Astrocyte of the spinal cord (primary cell): ENCODE data around the gene FUOM.

Experiments
- DNase-seq: peaks from one replicate; pipeline ENCODE4 v3.0.0; 2011; ENCODE audit warnings: low read depth, low spot score
- H3K4me3 ChIP-seq: 2 replicates; pipeline ENCODE4 v1.5.1; 2011; ENCODE audit warnings: low read depth, mild to moderate bottlenecking, low read length, moderate library complexity
- CTCF ChIP-seq: IDR thresholded peaks from 2 replicates; pipeline ENCODE4 v1.5.1; 2012; ENCODE audit warnings: low read depth, mild to moderate bottlenecking, low read length, inconsistent platforms
- in situ Hi-C: cut with HindIII; loops from 2 replicates; pipeline ENCODE4 v1.10.0; 2017; ENCODE audit warnings: low sequenced_read_pairs

FUOM gene

DNA sequence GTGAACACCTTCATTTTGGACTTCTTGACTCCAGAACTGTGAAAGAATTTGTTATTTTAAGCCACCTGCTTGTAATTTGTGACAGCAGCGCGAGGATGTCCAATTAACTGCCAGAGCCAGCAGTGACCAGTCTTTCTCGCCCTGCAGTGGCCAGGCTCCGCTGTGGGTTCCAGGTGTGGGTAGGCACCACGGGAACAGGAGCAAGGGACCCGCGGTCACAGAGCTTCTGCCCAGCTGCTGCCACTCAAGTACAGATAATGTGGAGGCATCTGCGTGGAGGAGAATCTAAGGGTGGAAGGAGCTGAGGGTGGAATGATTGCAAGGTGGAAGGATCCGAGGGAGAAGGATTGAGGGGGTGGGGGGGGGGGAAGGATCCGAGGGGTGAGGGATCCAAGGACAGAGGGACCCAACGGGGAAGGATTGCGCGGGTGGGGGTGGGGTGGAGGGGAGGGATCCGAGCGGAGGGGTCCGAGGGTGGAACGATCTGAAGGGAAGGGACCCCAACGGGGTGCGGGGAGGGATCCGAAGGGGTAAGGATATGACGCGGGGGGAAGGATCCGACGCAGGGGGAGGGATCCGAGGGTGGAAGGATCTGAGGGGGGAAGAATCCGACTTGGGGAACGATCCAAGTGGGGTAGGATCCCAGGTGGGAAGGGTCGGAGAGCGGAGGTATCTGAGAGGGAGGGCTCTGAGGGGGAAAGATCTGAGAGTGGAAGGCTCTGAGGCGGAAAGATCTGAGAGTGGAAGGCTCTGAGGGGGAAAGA is 24.7 kb downstream of the FUOM start:
- in situ Hi-C loops = no loop called here
- no peak for TF ChIP-seq CTCF
- no peak for DNase-seq

GRCh38 chr10:133329491-133330202 is 28.2 kb downstream of the FUOM start:
- peak; percentile 86 for DNase-seq
- peak; percentile 93 for TF ChIP-seq CTCF
- in situ Hi-C loops = no loop called here
- H3K4me3 ChIP-seq = no peak overlapping the region

More for the DNA sequence above, 24.7 kb downstream of the FUOM start:
- H3K4me3 ChIP-seq = no peak overlapping the region

DNA sequence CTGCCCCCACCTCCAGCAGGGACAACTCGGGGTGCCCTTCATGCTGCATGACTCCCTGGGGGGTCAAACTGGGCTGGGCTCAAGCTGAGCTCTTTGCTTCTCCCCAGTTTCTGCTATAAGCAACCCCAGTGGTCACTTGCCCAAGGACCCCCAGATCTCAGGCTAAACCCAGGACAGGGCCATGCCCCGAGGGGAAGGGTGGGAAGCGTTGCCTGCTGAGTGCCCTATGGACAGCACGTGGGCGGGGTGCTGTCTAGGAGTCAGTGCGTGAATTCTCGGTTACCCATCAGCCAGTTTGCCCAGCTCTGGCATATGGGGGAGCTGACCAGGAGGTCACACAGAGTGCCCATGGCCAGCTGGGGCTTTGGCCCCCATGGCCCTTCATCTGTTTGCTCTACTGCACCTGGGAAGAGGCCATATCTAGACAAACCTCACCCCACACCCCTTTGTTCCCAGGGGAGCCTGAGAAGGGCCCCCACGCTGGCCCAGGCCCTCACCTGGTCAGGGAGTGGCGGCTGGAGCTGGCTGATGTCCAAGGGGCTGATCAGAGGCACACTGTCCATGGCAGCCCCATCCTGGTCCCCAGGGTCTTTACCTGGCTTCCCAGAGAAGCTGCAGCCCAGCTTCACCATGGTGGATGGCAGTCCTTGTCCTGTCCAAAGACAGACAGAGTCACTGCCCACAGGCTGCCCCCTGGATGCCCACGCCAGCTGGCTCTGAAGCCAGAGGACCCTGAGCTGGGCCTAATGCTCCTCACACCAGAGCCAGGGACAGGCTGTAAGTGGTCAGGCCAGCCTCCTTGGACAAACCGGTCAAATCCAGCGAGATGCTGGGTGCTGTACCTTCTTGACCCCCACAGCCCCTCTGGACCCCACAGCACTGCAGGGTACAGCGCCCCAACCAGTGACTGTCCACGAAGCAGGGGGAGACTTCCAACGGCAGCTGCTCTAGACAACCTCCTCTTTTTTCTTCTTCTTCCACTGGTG is 29.2 kb downstream of the FUOM start:
- TF ChIP-seq CTCF = no peak
- DNase-seq = no peak
- no peak overlapping the region for H3K4me3 ChIP-seq

GRCh38 chr10:133327651-133328357 is 30.0 kb downstream of the FUOM start:
- H3K4me3 ChIP-seq = no peak overlapping the region
- in situ Hi-C loops = no loop called here
- no peak for DNase-seq
- TF ChIP-seq CTCF = no peak

More for the DNA sequence above, 29.2 kb downstream of the FUOM start:
- in situ Hi-C loops = no loop called here

DNA sequence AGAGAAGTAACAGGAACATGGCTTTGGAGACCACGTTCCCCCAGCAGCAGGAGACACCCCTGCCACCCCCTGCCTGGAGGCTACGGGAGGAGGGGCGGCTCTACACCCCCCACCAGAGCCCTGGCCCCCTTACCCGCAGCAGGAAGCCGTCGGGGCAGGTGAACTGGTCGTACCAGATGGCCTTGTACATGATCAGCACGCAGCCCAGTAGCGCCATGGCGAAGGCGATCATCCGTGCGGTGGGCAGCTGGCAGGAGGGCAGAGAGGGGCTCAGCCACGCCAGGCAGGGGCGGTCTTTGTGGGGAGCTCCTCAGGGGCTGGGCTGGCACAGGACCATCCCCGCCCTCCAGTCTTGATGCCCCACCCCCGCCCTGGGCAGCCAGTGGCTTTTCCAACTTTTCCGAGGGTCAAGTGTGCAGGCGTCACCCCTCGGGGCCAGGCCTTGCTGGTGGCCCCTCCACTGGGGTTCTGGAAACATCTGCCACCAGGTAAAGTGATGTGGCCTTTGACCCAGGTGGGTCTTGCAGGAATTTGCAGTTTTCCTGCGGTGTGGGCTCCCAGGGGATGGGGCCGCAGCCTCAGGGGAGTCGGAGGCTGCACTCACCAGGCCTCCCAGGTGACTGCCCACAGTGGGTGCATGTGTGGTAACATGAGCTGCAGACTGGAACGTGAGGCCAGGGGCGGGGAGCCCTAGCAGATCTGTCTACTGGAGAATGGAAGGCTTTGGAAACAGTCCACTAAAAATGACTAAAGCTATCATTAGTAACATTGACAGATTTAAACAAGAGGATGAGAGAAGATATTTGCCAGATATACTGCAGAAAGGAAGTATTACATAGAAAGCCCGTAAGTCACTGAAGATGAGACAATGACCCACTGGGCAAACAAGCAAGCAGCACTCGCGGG is 30.8 kb downstream of the FUOM start:
- no peak for TF ChIP-seq CTCF
- in situ Hi-C loops = no loop called here
- H3K4me3 ChIP-seq = no peak overlapping the region
- peak; percentile 19 for DNase-seq
